Aorta (tissue), 5 donors: ENCODE data around the gene FXYD3. TPM values are rescaled to one million over a fixed set of nuclear protein-coding genes. Genes with fewer than 3 reads are reported as not detected.

Source experiments
- ATAC-seq: fragments of 200-7000 bp; cut with Tn5 transposase; one replicate; pipeline ENCODE4 v1.9.1; 2022; ENCODE audit warnings: moderate library complexity; ENCODE audit not compliant: low FRiP score
- DNase-seq, 2 donors: peaks; one replicate each; pipeline ENCODE4 v3.0.0-alpha.2; 2020
- H3K27ac ChIP-seq, 2 donors: one replicate each; pipeline ENCODE4 v1.5.1; 2013; ENCODE audit warnings: low read length in 2 of 2, mild to moderate bottlenecking in 2 of 2, moderate library complexity in 2 of 2, control low read depth in 1 of 2, inconsistent platforms in 1 of 2, low read depth in 1 of 2
- H3K27me3 ChIP-seq, 2 donors: one replicate each; pipeline ENCODE4 v1.6.1; 2013; ENCODE audit warnings: control low read depth in 1 of 2, low read length in 1 of 2, mild to moderate bottlenecking in 1 of 2, moderate library complexity in 1 of 2; ENCODE audit not compliant: insufficient read depth in 2 of 2, control insufficient read depth in 1 of 2
- H3K36me3 ChIP-seq, 2 donors: one replicate each; pipeline ENCODE4 v1.6.1; 2013; ENCODE audit warnings: control low read depth in 1 of 2, low read length in 1 of 2, mild to moderate bottlenecking in 1 of 2; ENCODE audit not compliant: insufficient read depth in 2 of 2, control insufficient read depth in 1 of 2
- H3K4me1 ChIP-seq, 2 donors: one replicate each; pipeline ENCODE4 v1.6.1; 2013; ENCODE audit warnings: low read length in 2 of 2, control low read depth in 1 of 2, mild to moderate bottlenecking in 1 of 2, moderate library complexity in 1 of 2; ENCODE audit not compliant: insufficient read depth in 2 of 2, control insufficient read depth in 1 of 2
- H3K4me3 ChIP-seq, 2 donors: one replicate each; pipeline ENCODE4 v1.5.1; 2013; ENCODE audit warnings: low read length in 2 of 2, control low read depth in 1 of 2, mild to moderate bottlenecking in 1 of 2
- H3K9me3 ChIP-seq: one replicate; pipeline ENCODE4 v1.6.1; 2013; ENCODE audit warnings: mild to moderate bottlenecking, low read length; ENCODE audit not compliant: control insufficient read depth
- WGBS, 2 donors: extraction: QIAGEN DNeasy Blood & Tissue Kit; methylation state at CpG; one replicate each; pipeline ENCODE4 v1.1.7; 2013; 5-methylcytosine and 5-hydroxymethylcytosine counted together
- intact Hi-C, 2 donors: fragments of 100-400 bp; cut with DNase I; formaldehyde crosslinking; loops; one replicate each; pipeline versions ENCODE4 v1.14.2 to v1.15.0; 2022
- polyA plus RNA-seq, 2 donors: library from polyadenylated mRNA; stranded (reverse); fragments of 200-250 nt; gene quantifications; one replicate each; pipeline ENCODE4 v1.2.3, GENCODE V29; 2013
- total RNA-seq, 2 donors: library from RNA; stranded (reverse); fragmentation: NEBNext Ultra II Directional; extraction: Animal tissue kit (Norgen Biotek cat#: 25700); gene quantifications; one replicate each; pipeline ENCODE4 v1.2.1, GENCODE V29; 2021
- donor health status: healthy with polysubstance abuse.
- donor health status: Bipolar disorder and iron deficiency.
- donor health status: DM: no; HTN: no; CAD: no.
- donor health status: DM: no; HTN: no; CAD: no.
- donor health status: DM: yes; HTN: yes; CAD: no.

FXYD3 gene
- total and polyA plus RNA-seq, 4 donors: 0.49 to 77.6 (median 4.3) TPM

- no peaks in the 10 kb centered on the region for H3K36me3 ChIP-seq
- no peaks in the 10 kb centered on the region for H3K9me3 ChIP-seq
- no peaks in the 10 kb centered on the region for H3K27me3 ChIP-seq
- H3K4me3 ChIP-seq: peak within 1 kb of the TSS; percentile 28 to 31
- intact Hi-C loops: loop anchor here in 1 of 2 donors (5.0 kb wide), 1 partner anchor 71 kb away; no protein-coding TSS in a partner anchor
- WGBS, 2 donors: 21% methylated on average over 16 to 18 of the region's 18 CpGs
- H3K27ac ChIP-seq: peak within 1 kb of the TSS; percentile 29 to 54
- ATAC-seq (peak; percentile 62), DNase-seq (peak in 1 of 2 donors; percentile 79)
- peaks cover 0 to 4% of the 10 kb centered on the region in 2 donors for H3K4me1 ChIP-seq
These were observed 22.8 kb downstream of the FXYD3 start, which contains the start of gene FXYD1 for GRCh38 chr19:35138305-35138892. Gene FXYD1 (plus strand): TSS chr19:35138824. CDS start chr19:35140080, 1,256 bp downstream.

- no peak for ATAC-seq
- DNase-seq: no peak
These were observed 24.8 kb downstream of the FXYD3 start for GRCh38 chr19:35140207-35140961.

GRCh38 chr19:35140962-35141836 lies 25.6 kb downstream of the FXYD3 start:
- H3K9me3 ChIP-seq: no peaks in the 10 kb centered on the region
- peaks cover 0 to 4% of the 10 kb centered on the region in 2 donors for H3K4me1 ChIP-seq
- DNase-seq (peak; percentile 96 to 99), ATAC-seq (peak; percentile 87)
- no peaks in the 10 kb centered on the region for H3K36me3 ChIP-seq
- intact Hi-C loops: loop anchor here in 1 of 2 donors (5.0 to 10.0 kb wide), 2 partner anchors 74 to 124 kb away; partner anchors contain the start of gene USF2
- H3K27me3 ChIP-seq: no peaks in the 10 kb centered on the region
- peak overlapping the region in 1 of 2 donors; percentile 26 for H3K27ac ChIP-seq
- WGBS, 2 donors: 23 to 29% methylated on average over 36 to 48 of the region's 48 CpGs
- no peak overlapping the region for H3K4me3 ChIP-seq

More at GRCh38 chr19:35140207-35140961, 24.8 kb downstream of the FXYD3 start:
- H3K4me1 ChIP-seq: peaks cover 0 to 4% of the 10 kb centered on the region in 2 donors
- H3K27ac ChIP-seq: peak overlapping the region in 1 of 2 donors; percentile 54
- no peaks in the 10 kb centered on the region for H3K27me3 ChIP-seq
- intact Hi-C loops: loop anchor here in 1 of 2 donors (5.0 to 10.0 kb wide), 2 partner anchors 73 to 124 kb away; partner anchors contain the start of gene USF2
- H3K4me3 ChIP-seq: no peak overlapping the region
- no peaks in the 10 kb centered on the region for H3K9me3 ChIP-seq
- no peaks in the 10 kb centered on the region for H3K36me3 ChIP-seq
- 64 to 67% methylated on average over 12 of the region's 12 CpGs for WGBS, 2 donors

GRCh38 chr19:35141837-35142605 lies 26.4 kb downstream of the FXYD3 start:
- Histone ChIP-seq H3K4me1 (peaks cover 0 to 4% of the 10 kb centered on the region in 2 donors), H3K4me3 (no peak overlapping the region), H3K27ac (no peak overlapping the region), H3K9me3 (no peaks in the 10 kb centered on the region), H3K36me3 (no peaks in the 10 kb centered on the region), H3K27me3 (no peaks in the 10 kb centered on the region)
- ATAC-seq (no peak), DNase-seq (no peak)
- intact Hi-C loops: loop anchor here in 1 of 2 donors (5.0 to 10.0 kb wide), 2 partner anchors 75 to 123 kb away; partner anchors contain the start of gene USF2
- 73 to 74% methylated on average over 21 of the region's 21 CpGs for WGBS, 2 donors

GRCh38 chr19:35142606-35143230 lies 27.1 kb downstream of the FXYD3 start:
- no peak overlapping the region for H3K27ac ChIP-seq

GRCh38 chr19:35143231-35143715 lies 27.6 kb downstream of the FXYD3 start, which contains the start of gene FXYD7:
Gene FXYD7 (plus strand): TSS chr19:35143255. CDS start chr19:35143334, 79 bp downstream.
- Histone ChIP-seq H3K27me3 (no peaks in the 10 kb centered on the region), H3K36me3 (no peaks in the 10 kb centered on the region), H3K9me3 (no peaks in the 10 kb centered on the region), H3K4me3 (no peak within 1 kb of the TSS), H3K4me1 (peaks cover 0 to 4% of the 10 kb centered on the region in 2 donors), H3K27ac (no peak within 1 kb of the TSS)
- intact Hi-C loops: loop anchor here in 1 of 2 donors (5.0 to 10.0 kb wide), 2 partner anchors 76 to 122 kb away; partner anchors contain the start of gene USF2
- ATAC-seq: no peak
- 47 to 48% methylated on average over 29 to 31 of the region's 31 CpGs for WGBS, 2 donors
- DNase-seq: no peak

More at GRCh38 chr19:35142606-35143230, 27.1 kb downstream of the FXYD3 start:
- ATAC-seq (no peak), DNase-seq (peak in 1 of 2 donors; percentile 84)
- 27 to 45% methylated on average over 33 to 45 of the region's 46 CpGs for WGBS, 2 donors
- no peaks in the 10 kb centered on the region for H3K27me3 ChIP-seq
- intact Hi-C loops: loop anchor here in 1 of 2 donors (5.0 to 10.0 kb wide), 2 partner anchors 75 to 122 kb away; partner anchors contain the start of gene USF2
- no peak overlapping the region for H3K4me3 ChIP-seq
- H3K4me1 ChIP-seq: peaks cover 0 to 4% of the 10 kb centered on the region in 2 donors
- no peaks in the 10 kb centered on the region for H3K9me3 ChIP-seq
- no peaks in the 10 kb centered on the region for H3K36me3 ChIP-seq

- no peaks in the 10 kb centered on the region for H3K9me3 ChIP-seq
- no peak overlapping the region for H3K27ac ChIP-seq
- no peaks in the 10 kb centered on the region for H3K36me3 ChIP-seq
- no peak overlapping the region for H3K4me3 ChIP-seq
- intact Hi-C loops: loop anchor here in 1 of 2 donors (5.0 to 10.0 kb wide), 2 partner anchors 77 to 121 kb away; partner anchors contain the start of gene USF2
- no peak for DNase-seq
- peaks cover 0 to 4% of the 10 kb centered on the region in 2 donors for H3K4me1 ChIP-seq
- no peaks in the 10 kb centered on the region for H3K27me3 ChIP-seq
- WGBS, 2 donors: 73 to 79% methylated on average over 3 of the region's 3 CpGs
- ATAC-seq: no peak
These were observed 28.2 kb downstream of the FXYD3 start for GRCh38 chr19:35143818-35144217.
